Measurements from ENCODE around the gene SYNCRIP.
A peak's percentile ranks its signal among the peaks of the same experiment; 100 is the strongest.
"Not testable (repeated sequence)": the region's sequence is repeated elsewhere in the genome, so short reads cannot be mapped to it uniquely, and the experiment has no call there.

SYNCRIP gene

DNA sequence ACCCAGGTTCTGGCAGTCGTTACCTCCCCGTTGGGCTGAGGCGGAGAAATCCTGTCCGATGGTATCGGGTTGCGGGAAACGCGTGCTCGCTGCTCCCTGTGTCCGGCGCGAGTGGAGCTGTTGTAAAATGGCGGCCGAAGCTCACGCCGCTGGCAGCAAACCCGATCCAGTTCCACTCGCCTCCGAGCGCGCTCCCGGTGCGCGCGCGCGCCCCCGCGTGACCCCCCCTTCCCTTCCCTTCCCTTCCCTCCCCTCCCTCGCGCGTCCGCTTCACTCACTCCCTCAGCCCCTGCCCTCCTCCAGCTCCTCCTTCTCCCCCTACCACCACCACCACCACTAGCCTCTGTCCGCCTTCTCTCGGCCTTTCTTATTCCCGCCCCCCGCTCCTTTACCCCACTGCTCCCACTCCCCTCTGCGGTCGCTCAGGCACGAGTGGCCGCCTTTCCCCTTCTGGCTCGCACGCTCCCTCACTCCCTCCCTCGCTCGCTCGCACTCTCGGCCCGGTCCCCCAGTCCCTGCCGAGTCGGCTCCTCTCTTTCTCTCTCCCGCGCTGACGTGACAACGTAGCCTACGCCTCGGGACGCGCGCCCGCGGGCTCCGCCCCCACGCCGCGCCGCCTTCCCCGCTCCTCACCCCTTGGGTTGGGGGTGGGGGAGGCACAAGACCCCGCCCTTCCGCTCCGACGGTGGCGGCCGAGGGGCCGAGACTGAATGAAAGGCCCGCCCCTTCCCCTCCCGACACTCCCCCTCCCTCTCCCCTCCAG lies at the start of gene SYNCRIP:
TSS of gene SYNCRIP (minus strand) at position 113 of the 763 bp plus-strand sequence. CDS start 1,447 bp downstream, outside the sequence.
- peak; percentile 86 for DNase-seq (ENCODE audit: low read depth)

DNA sequence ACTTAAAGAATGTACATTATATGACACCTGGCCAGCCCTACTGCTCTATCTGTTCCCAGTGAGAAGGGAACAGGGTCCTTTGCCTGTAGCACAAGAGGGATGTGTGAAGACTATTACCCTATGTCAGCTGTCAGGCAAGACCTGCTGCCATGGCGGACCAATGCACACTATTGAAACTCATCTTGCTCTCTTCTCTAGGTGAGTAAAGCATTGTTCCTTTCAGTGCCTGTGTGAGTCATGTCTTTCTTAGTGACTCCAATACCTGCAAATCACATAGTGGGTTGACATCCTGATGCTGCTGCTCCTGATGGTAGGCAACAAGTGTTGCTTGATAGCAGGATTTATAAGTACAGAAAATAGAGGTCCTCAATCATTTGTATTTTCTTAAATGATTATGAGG lies 48.8 kb upstream of the SYNCRIP start:
- DNase-seq (ENCODE audit: low read depth) = no peak

DNA sequence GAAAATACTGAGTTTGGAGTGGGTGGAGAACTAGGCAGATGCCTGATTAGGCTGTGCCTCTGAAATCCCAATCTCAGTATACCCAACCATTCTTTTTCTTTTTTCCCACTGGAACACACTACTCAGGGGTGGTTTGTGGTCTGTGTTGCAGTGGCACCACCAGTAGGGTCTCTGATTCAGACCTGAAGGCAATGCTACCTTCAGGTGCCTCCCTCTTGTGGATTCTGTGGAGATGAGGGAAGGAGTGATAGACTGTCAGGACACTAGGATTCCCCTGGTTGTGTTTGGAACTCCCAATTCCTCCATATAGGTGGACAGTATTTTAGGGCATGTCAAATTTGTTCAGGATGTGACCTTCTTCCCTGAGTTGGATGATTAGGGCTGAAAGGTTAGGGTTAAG lies 47.4 kb upstream of the SYNCRIP start:
- DNase-seq (ENCODE audit: low read depth) = no peak

DNA sequence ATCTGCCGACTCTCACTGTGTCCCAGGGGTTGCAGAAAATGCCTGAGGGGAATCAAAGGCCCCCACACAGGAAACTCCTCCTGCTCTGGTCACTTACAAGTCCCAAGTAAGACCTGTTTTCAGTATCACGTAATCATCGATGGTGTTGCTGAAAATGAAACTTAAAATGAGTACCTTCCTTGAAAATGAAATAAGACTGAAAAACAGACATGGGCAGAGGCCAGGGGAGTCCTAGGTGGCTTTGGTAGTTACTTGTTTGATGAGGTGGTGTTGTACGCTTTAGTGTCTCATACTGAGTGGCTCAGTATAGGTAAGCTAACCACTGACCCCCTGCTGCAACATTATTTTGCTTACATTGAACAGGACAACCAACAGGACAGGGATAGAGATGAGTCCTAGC lies 43.0 kb upstream of the SYNCRIP start:
- no peak for DNase-seq (ENCODE audit: low read depth)

DNA sequence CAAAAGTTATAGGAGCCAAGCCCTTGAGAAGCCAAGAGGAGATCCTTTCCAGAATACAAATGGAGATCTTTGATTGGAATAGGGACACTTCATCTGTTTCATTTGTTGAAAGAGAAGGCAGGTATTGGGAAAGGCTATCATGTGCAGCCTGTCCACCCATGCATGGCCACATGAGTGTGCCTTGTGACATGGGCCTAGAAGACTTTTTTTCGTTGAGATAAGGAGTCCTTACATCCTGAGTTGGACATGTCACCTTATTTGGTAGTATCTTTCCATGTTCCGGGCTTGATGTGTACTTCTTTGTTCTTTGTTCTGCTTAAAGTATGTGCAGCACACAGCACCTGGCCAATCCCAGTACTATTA lies 42.1 kb upstream of the SYNCRIP start:
- no peak for DNase-seq (ENCODE audit: low read depth)

DNA sequence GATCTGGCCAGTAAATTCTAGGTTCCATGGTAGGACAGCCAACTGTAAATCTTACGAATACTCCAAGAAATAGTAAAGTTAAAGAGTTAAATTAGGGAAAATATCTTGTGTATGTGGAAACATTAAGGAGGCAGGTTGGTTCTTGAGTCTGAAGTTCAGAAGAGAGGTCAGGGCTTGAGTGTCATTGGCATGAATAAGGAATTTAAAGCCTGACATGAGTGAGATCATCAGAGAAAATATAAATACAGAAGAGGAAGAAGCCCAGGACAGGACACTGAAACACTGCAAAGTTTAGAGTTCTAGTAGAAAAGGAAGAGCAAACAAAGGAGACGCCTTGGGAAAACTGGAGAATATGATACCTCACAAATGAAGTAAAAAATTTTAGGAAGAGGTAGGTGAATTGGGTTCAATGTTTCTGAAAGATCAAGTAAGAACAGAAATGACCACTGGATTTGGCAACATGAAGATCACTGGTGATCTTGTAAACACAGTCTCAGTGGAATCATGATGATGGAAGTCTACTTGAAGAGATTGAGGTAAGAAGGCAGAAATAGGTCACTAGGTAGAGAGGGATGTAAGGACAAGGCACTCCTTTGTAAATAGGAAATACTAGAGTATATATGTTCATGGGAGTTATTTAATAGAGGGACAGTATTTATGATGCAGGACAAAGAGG lies 41.6 kb upstream of the SYNCRIP start:
- no peak for DNase-seq (ENCODE audit: low read depth)

DNA sequence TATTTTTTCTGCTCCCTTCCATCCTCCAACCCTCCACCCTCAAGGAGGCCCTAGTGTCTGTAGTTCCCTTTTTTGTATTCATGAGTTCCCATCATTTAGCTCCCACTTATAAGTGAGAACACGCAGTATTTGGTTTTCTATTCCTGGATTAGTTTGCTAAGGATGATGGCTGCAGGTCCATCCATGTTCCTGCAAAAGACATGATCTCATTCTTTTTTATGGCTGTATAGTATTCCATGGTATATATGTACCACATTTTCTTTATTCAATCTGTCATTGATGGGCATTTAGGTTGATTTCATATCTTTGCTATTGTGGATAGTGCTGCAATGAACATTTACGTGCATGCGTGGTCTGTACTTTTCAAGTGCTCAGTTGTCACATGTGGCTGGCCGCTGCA lies 39.2 kb upstream of the SYNCRIP start:
- not testable (repeated sequence) for DNase-seq (ENCODE audit: low read depth)

DNA sequence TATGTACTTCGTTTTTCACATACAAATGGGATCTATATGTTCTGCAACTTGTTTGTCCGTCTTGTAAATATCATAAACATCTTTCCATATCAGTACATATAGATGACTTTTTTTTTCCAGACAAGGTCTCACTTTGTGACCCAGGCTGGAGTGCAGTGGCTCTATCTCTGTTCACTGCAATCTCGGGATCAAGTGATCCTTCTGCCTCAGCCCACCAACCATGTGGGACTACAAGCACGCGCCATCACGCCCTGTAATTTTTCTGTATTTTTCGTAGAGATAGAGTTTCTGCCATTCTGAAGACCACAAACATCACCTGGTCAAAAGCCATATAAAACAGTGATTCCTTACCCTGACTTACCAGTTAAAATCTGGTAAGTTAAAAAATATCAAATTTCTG lies 37.7 kb upstream of the SYNCRIP start:
- DNase-seq (ENCODE audit: low read depth) = no peak

DNA sequence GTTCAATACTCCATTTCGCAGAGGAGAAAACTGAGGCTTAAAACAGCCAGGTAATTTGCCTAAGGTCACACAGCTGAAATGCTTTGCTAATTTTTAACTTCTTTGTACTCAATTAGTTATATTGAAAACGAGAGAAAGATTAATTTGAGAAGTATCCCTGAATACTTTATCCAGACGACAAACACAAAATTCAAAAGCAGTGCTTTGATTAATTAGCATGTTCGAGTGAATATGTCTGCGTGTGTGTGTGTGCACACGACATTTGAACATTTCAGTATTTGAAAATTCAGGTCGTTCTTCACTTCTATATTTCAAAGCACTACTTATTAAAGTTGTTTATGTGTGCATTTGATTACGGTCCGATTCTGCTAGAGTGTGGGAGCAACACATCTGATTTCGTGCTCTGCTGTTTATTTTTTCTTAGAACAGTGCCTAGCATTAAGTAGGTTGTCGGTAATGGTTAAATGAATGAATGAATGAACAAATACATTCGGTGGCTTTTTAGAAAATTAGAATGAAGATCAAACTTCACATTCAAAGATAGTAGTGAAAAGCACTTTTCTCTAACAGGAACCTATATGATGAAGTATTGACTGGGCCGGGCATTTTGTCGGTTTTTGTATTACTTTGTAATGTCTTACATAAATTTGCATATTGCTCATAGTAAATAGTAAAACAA lies 36.9 kb upstream of the SYNCRIP start:
- no peak for DNase-seq (ENCODE audit: low read depth)

DNA sequence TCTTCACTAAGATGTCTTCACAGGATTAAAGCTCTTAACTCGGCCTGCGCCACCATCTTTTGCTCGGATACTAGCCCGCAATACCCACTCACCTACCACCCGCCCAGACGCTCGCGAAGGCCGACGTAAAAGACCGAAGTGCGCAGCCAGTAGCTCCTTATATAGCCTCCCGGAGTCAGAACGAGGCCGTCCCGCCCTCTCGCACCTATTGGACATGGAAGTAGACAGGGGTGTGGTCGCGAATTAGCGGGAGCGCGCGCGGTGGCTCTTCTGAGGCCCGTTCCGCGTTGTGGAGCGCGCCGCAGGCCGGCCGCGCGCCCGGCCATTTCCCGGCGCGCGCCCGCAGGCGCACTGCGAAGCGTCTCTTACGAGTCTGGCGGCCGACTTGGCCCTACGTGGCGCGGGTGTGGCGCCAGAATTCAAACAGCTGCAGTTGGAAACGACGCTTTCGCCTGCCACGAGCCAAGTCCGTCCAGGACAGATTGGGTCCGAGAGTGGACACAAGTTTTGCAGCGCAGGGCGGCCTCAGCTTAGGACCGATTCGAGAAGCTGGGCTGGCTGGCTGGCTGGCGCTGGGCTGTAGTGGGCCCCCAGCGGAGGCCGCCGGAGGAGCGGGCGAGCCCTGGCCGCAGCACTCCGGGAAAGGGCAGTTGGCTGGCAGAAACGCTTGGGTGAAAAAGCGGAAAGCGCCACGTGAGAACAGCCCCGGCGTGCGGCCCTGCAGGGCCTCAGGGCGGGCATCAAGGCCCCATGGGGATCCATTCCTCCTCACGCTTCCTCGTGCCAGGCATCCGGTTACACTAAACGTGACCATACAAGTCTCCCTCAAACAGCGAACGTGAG lies 36.1 kb upstream of the SYNCRIP start:
- peak; percentile 88 for DNase-seq (ENCODE audit: low read depth)

DNA sequence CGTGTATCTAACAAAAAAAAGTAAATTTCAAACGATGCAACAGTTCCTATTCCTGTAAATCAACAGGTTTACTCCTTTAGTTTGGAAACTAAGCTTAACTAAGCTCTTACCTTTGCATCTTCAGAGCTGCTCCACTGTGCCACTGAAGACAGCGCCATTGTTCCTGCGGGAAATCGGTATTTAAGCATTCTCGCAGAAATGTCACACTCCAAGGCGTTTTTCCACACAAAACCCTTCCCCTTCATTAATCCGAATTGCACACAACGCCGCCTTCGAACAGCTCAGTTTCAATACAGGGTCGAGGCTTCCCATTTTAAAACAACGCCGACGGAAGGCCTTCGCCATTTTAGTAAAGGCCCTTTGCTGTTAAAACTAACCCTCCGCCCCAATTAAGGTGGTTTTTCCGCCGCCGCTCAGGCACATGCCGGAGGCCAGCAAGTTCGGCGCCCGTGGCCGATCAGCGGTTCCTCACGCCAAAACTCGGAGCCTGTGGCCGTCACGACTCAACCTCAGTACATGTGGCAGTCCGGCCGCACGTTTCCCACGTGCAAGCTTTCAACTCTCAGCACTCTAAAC lies 35.4 kb upstream of the SYNCRIP start:
- DNase-seq (ENCODE audit: low read depth) = no peak

DNA sequence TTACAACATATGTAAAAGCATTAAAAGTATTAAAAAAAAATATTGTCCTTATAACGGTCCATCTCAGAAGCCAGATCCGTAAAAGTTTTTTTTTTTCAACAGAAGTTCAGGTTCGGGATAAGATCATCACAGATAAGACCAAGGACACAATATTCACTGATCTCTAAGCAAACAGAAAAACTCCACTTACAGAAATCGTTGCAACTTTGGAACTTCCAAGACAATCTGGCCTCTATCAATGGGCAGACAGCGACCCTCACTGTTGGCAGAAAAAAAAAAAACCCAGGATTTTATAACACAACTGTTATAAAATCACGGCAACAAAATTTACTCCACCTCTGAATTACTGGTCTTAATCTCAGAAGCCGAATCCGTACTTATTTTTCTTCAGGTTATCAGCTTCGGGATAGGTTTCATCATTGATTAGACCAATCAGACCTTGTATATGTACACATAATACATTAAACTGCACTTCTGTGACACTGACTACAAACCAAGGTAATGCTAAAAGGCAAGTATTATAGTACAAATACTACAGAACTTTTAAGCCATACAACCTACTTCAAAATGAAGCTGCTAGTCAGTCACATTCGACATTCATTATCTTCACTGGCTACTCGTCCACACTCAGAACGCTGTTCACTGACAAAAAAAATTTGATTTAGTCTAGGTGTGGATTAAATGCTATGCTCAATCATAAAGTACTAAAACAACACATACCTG lies 34.7 kb upstream of the SYNCRIP start:
- DNase-seq (ENCODE audit: low read depth) = no peak

DNA sequence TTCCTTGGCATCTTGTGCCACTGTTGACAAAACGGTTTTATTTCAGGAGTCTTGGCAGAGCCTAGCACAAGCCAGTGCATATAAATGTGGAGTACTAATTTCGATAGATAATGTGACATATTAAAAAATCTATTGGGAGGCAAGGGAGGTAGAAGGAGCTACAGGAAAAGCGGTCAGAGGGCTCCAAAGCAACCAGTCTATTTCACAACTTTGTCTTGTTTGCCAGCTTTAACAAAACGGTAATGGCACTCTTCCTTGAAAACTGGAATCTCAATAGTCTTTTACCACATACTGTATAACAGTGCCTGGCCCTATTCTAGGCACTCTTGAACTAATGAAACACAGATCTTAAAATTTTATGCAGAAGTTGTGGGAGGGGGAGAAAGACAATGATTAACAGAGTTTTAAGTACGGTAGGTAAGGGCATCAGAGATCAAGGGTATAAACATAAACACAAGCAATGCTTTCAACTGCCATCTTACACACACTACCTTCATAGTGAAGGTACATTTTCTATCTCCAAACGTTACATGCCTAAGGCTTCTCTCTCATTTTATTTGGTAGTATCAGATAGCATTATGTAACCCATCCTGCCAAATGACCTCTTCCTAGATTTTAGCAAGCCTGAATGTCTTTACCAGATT lies 33.5 kb upstream of the SYNCRIP start:
- no peak for DNase-seq (ENCODE audit: low read depth)

DNA sequence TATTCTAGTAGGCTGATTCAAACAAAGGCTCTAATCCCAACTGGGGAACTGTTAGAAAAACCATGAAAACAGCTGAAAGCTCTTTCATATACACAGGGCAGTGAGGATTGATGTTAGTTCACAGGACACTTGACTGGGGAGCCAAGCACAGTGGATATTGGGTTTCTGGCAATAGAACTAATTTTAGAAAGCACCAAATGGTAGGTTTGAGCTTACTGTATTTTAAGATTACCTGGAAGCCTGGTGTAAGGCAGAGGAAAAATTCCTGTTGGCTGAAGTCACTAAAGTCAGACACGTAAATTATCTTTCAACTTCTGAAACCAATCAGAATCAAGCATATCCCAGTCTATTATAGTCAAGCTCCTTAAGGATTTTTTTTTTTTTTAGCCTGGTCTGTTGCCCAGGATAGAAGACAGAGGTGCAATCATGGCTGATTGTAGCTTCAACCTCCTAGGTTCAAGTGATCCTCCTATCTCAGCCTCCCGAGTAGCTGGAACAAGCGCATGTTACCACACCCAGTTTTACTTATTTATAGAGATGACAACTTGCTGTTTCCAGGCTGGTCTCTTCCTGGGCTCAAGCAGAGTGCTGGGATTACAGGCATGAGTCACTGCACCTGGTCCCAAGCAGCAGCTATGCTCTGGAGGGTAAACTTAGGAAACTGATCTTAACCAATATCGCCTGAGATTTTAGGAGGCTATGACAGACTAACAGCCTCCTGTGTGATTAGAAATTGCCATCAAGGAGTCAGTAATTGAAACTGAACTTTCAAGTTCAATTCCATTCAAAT lies 32.5 kb upstream of the SYNCRIP start:
- no peak for DNase-seq (ENCODE audit: low read depth)

DNA sequence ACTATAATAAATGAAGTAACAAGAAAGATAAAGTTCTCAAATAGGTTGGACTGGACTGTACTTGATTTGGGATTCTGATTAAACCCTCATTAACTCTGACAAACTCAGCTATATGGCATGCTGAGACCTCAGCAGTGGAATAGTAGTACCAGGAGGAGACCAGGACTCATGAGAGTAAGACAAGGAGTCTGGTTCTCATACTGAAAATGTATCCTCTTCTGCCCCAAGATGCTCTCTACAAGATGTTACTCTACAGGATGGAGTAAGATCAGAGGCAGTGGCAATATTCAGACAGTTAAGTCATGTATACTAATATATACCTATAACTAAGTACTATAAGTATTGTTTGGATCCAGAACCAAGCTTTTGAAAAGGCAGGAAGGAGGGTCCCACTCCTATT lies 31.9 kb upstream of the SYNCRIP start:
- no peak for DNase-seq (ENCODE audit: low read depth)

DNA sequence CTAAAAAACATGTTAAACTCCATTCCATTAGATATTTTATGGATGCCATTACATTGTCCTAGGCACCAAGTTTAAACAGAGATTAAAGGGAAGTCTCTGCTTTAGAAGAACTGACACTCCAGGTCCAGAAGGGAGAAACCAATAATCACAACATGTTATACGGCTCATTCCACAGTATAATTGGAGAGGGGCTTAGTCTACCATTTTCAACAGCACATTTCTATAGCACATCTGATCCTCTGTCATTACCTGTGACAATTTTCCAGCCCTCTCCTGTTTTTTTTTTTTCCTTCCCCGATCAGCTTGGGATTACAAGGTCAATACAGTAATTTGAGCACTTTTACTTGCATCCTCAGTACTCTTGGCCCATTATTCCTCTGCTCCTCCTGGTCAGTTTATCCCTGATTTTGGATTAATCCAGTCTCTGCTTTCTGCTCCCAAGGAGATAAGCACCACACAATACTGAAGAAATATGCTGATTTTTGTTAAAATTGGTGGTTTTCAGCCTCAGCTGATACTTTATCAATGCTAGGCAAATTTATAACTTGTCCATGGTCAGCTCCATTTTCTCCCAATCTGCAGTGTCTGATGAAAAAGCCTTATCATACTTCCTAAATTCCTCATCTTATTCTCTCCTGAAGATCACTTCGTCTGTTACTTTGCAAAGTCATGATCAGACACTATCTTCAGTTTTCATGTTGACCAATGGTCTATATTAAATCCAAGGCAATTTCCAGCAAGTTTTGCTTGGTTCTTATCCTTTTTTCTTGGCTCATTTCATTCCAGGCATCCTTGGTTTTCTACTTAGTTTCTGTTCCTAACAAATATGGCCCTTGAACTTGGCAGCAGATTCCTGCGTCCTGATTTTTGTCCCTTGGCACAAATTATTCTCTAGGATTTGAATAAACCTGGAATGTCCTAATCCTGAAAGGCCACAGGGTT lies 30.8 kb upstream of the SYNCRIP start:
- no peak for DNase-seq (ENCODE audit: low read depth)

DNA sequence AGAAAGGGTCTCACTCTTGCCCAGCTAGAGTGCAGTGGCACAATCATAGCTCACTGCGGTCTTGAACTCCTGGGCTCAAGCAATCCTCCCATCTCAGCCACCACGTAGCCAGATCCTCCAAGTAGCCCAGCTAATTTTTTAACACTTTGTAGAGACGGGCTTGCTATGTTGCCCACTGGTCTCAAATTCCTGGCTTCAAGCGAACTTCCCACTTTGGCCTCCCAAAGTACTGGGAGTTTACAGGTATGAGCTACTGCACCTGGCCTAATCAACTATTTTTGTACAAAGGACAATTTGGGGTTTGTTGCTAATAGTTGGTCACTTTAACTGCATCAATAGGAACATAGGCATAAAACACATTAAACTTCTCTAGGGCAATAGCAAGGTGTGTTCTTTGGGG lies 29.9 kb upstream of the SYNCRIP start:
- no peak for DNase-seq (ENCODE audit: low read depth)

DNA sequence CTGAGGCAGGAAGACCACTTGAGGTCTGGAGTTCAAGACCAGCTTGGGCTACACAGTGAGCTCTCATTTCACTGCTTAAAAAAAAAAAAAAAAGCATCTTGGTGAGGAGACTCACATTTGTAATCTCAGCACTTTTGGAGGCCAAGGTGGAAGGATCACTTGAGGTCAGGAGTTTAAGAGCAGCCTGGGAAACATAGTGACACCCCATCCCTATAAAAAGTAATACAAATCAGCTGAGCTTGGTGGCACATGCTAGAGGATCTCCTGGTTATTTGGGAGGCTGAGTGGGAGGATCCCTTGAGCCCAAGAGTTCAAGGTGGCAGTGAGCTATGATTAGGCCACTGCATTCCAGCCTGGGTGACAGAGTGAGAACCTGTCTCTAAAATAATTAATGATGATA lies 29.4 kb upstream of the SYNCRIP start:
- no peak for DNase-seq (ENCODE audit: low read depth)

DNA sequence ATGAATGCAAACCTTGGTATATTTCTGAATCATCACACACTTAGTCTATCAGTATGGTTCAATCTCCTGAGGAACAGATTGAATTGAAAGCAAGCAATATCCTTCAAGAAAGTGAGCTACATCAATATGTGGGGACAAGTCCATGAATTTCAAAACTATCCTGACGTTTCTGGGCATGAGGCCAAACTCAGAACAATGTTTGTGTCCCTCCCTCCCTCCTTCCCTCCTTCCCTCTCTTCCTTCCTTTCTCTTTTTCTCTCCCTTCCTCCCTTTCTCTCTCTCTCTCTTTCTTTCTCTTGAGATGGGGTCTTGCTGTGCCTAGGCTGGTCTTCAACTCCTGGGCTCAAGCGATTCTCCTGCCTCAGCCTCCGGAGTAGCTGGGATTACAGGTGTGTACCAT lies 27.9 kb upstream of the SYNCRIP start:
- DNase-seq (ENCODE audit: low read depth) = no peak

Measured in GM04503 (cell line).